GM12872 (cell line): ENCODE measurements around the gene TACC2.

ENCODE experiments used
- CTCF ChIP-seq: IDR thresholded peaks from 3 replicates; pipeline ENCODE4 v1.5.1; 2011; ENCODE audit warnings: low read depth, mild to moderate bottlenecking, low read length, moderate library complexity; ENCODE audit not compliant: insufficient read depth

Gene TACC2

GRCh38 chr10:122199070-122199469, 210.1 kb downstream of the TACC2 start:
- TF ChIP-seq CTCF, result no peak

- no peak for TF ChIP-seq CTCF
These were observed 210.7 kb downstream of the TACC2 start for GRCh38 chr10:122199689-122200088.

- TF ChIP-seq CTCF, result no peak
These were observed 212.4 kb downstream of the TACC2 start for GRCh38 chr10:122201401-122201800.

- no peak for TF ChIP-seq CTCF
These were observed 215.9 kb downstream of the TACC2 start for GRCh38 chr10:122204691-122205489.

GRCh38 chr10:122206471-122207065, 217.6 kb downstream of the TACC2 start:
- no peak for TF ChIP-seq CTCF

- TF ChIP-seq CTCF, result no peak
These were observed 218.2 kb downstream of the TACC2 start for GRCh38 chr10:122207163-122207562.

GRCh38 chr10:122207596-122207995, 218.6 kb downstream of the TACC2 start:
- TF ChIP-seq CTCF, result no peak
